GM12878 (cell line): Measurements from ENCODE around the gene FAR2. TPM values are rescaled to one million over a fixed set of nuclear protein-coding genes. Genes with fewer than 3 reads are reported as not detected.

Experiments used
- ATAC-seq: fragments of 200-7000 bp; cut with Tn5 transposase; 3 replicates; pipeline ENCODE4 v1.9.1; 2020; ENCODE audit warnings: mild to moderate bottlenecking, moderate library complexity
- BruUV-seq: library from RNA; stranded (reverse); fragments of 400-500 nt; replicated peaks from 2 replicates; lab custom pipeline; 2021; lab: Mats Ljungman, UMichigan
- CTCF ChIA-PET: fragments of 300-600 bp; sonication (Branson Sonifier 250); formaldehyde crosslinking; extraction: SDS; loops from one replicate; lab custom pipeline; 2021; ENCODE audit warnings: inconsistent platforms; lab: Yijun Ruan, JAX
- POLR2A ChIA-PET: fragments of 350-600 bp; formaldehyde crosslinking; extraction: SDS; loops from one replicate; lab custom pipeline; 2021; ENCODE audit warnings: inconsistent platforms; lab: Charles Lee
- RAD21 ChIA-PET: fragments of 300-600 bp; sonication (Branson Sonifier 250); formaldehyde crosslinking; loops from one replicate; lab custom pipeline; 2023; ENCODE audit warnings: antibody characterized with exemption; ENCODE audit not compliant: unreplicated experiment; lab: Charles Lee
- SMC1A ChIA-PET: fragments of 300-600 bp; sonication (Branson Sonifier 250); formaldehyde crosslinking; loops from one replicate; lab custom pipeline; 2023; ENCODE audit not compliant: unreplicated experiment, uncharacterized antibody; lab: Charles Lee
- DNase-seq: peaks from one replicate; pipeline ENCODE4 v3.0.0-alpha.2; 2011; ENCODE audit warnings: low read depth, low spot score
- FAIRE-seq: peaks from 3 replicates; lab custom pipeline; 2011; peaks lifted over from hg19 to GRCh38; lab: Jason Lieb, UNC
- H2AFZ ChIP-seq: 2 replicates; pipeline ENCODE4 v1.6.0; 2011; ENCODE audit warnings: low read depth, low read length, control low read depth; ENCODE audit not compliant: control insufficient read depth
- H3K27ac ChIP-seq: 2 replicates; pipeline ENCODE4 v1.5.1; 2011; ENCODE audit warnings: control low read depth; ENCODE audit not compliant: control insufficient read depth, insufficient read depth
- H3K27me3 ChIP-seq, 2 experiments: replicated peaks in 1 of 2; 2 replicates each; pipeline versions ENCODE4 v1.6.0 to v1.6.1; 2011; ENCODE audit warnings: low read length in 1 of 2; ENCODE audit not compliant: control insufficient read depth in 2 of 2, insufficient read depth in 2 of 2
- H3K36me3 ChIP-seq, 2 experiments: 2 replicates each; pipeline ENCODE4 v1.5.1; 2011; ENCODE audit warnings: low read length in 1 of 2; ENCODE audit not compliant: control insufficient read depth in 2 of 2, insufficient read depth in 2 of 2
- H3K4me1 ChIP-seq: 2 replicates; pipeline ENCODE4 v1.6.1; 2011; ENCODE audit warnings: mild to moderate bottlenecking, low read length, moderate library complexity, mixed read lengths; ENCODE audit not compliant: control insufficient read depth, insufficient read depth
- H3K4me2 ChIP-seq: 2 replicates; pipeline ENCODE4 v1.6.0; 2011; ENCODE audit warnings: control low read depth; ENCODE audit not compliant: control insufficient read depth, insufficient read depth
- H3K4me3 ChIP-seq: fragments of 200-600 bp; sonication (generic); 2 replicates; pipeline ENCODE4 v1.5.1; 2016
- H3K79me2 ChIP-seq: 2 replicates; pipeline ENCODE4 v1.6.0; 2011; ENCODE audit warnings: low read length; ENCODE audit not compliant: control insufficient read depth, insufficient read depth
- H3K9ac ChIP-seq: 2 replicates; pipeline ENCODE4 v1.8.0; 2011; ENCODE audit warnings: low read length, control low read depth, mixed read lengths; ENCODE audit not compliant: control insufficient read depth, insufficient read depth
- H3K9me3 ChIP-seq: replicated peaks from 3 replicates; pipeline ENCODE4 v1.5.1; 2011; ENCODE audit warnings: mild to moderate bottlenecking, low read length; ENCODE audit not compliant: control insufficient read depth, insufficient read depth
- H4K20me1 ChIP-seq: 2 replicates; pipeline ENCODE4 v1.6.0; 2011; ENCODE audit not compliant: control insufficient read depth, insufficient read depth
- NFYB ChIP-seq: IDR thresholded peaks from 2 replicates; pipeline ENCODE4 v1.6.1; 2011; ENCODE audit warnings: low read depth, mild to moderate bottlenecking, low read length, improper control_type of control experiment, moderate library complexity; ENCODE audit not compliant: insufficient read depth
- SPI1 ChIP-seq: IDR thresholded peaks from 2 replicates; pipeline ENCODE4 v1.6.1; 2011; ENCODE audit warnings: low read depth, mild to moderate bottlenecking, low read length, moderate library complexity, borderline replicate concordance; ENCODE audit not compliant: insufficient read depth
- WGBS: methylation state at CpG from one replicate; pipeline ENCODE4 v1.1.6; 2016; ENCODE audit warnings: low lambda C conversion rate; ENCODE audit not compliant: insufficient replicate concordance, insufficient coverage; ENCODE audit errors: missing lambda C conversion rate; 5-methylcytosine and 5-hydroxymethylcytosine counted together
- in situ Hi-C: fragments of 300-500 bp; cut with MboI; formaldehyde crosslinking; loops from 9 replicates; pipeline ENCODE4 v1.14.3; 2018; ENCODE audit warnings: mixed read lengths
- intact Hi-C: fragments of 100-400 bp; cut with micrococcal nuclease; formaldehyde crosslinking; loops from one replicate; pipeline ENCODE4 v1.14.2; 2022; ENCODE audit not compliant: unreplicated experiment
- polyA plus RNA-seq, 11 experiments: library from polyadenylated mRNA; depleted of rRNA in 4 of 11; unstranded in 6 of 11; stranded (reverse) in 5 of 11; fragments of >200 nt; fragmentation: Nextera tagmentation in 4 of 11; fragmentation: Illumina TruSeq in 1 of 11; extraction: Ambion mirVana in 4 of 11; extraction: Trizol in 1 of 11; gene quantifications; 1 replicate in 1 of 11; 2 replicates in 10 of 11; pipeline versions ENCODE4 v1.2.1 to v1.2.3, GENCODE V29; 2011 to 2016; ENCODE audit warnings: inconsistent platforms in 2 of 11, missing spikeins in 2 of 11, low read depth in 1 of 11
- total RNA-seq, 4 experiments: library from RNA; depleted of rRNA in 3 of 4; stranded (reverse); fragments of >200 nt in 3 of 4; fragmentation: Illumina TruSeq in 1 of 4; extraction: Trizol in 1 of 4; gene quantifications; 2 replicates each; pipeline versions ENCODE4 v1.2.1 to v1.2.3, GENCODE V29; 2013 to 2021
- TF ChIP-seq, protein P1 (sequence below): fragments of 450-650 bp; IDR thresholded peaks from 2 replicates; pipeline ENCODE4 v1.6.1; 2018; ENCODE audit warnings: mild to moderate bottlenecking, low read depth, moderate library complexity; ENCODE audit not compliant: partially characterized antibody
- TF ChIP-seq, protein P2 (sequence below): IDR thresholded peaks from 2 replicates; pipeline ENCODE4 v1.6.1; 2012; ENCODE audit warnings: low read length, inconsistent platforms

FAR2 gene
- total and polyA plus RNA-seq, 10 of the 15 experiments (the other 5 are each of a cell fraction or from before 2014, with no cell fraction given), result 0.50 to 1.1 (median 0.65) TPM

DNA sequence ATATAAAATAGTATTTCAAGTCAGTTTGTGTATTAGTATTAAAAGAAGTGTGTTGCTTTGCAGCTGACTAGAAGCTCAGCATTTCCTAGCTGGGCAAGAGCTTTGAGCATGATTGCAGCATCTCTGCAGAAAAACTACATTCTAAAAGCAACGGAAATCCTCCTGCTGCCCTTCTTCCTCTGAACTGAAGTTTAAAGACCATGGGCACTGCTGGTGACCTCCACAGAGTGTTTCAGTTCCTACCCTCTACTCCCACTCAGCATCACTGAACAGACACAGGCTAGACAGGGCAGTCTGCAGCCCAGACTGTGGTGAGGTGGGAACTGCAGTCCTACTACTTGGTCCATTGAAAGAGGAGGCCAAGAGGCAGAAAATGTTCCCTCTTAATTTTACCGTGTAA lies 59.0 kb downstream of the FAR2 start:
- ChIA-PET RAD21 (interaction anchor here (1.1 kb wide), 1 partner anchor 17 kb away, joined by 3 read pairs; no protein-coding TSS in a partner anchor), CTCF (interaction anchor here (1.5 kb wide), 1 partner anchor 110 kb away, joined by 4 read pairs; no protein-coding TSS in a partner anchor)

DNA sequence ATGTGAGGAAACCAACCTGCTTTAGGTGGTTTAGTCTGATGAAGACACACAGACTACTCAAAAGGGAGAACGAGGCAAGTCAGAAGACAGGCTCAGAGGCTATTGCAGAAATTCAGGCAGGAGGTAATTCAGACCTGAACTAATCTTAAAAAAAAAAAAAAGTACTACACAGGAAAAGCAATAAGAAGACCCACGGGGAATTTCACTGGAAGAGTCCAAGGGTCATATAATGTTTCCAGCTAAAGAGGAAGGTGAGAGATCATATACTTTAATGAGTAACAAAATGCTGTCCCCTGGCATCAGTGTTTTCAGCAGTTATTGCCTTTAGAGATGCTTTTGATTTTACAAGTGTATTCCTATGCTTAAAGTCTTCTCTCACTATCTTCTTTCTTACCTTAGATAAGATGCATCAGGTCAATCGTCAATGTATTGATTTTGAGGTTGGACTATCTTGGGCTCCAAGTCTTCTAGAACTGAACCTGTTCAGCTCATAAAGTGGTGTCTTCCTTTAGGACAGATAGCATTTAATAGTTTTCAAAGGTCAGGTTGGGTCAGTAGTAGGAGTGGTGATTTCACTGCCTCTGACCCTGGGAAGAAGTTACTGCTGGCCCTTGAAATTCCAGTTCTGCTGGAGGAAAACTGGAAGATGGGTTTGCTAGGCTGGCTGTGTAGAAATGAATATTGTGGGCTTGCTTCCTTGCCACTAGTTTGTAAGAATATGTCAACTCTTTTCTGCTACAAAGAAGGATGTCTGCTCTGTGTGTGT lies 60.0 kb downstream of the FAR2 start:
- Histone ChIP-seq H3K27ac (no peak overlapping the region), H3K79me2 (no peaks in the 10 kb centered on the region), H4K20me1 (no peaks in the 10 kb centered on the region), H2AFZ (no peak overlapping the region), H3K9me3 (no peaks in the 10 kb centered on the region), H3K4me1 (no peaks in the 10 kb centered on the region), H3K4me2 (no peak overlapping the region), H3K9ac (no peak overlapping the region), H3K4me3 (no peak overlapping the region), H3K27me3 (no peaks in the 10 kb centered on the region), H3K36me3 (no peaks in the 10 kb centered on the region)
- ChIA-PET CTCF (interaction anchor here (1.2 to 1.5 kb wide), 2 partner anchors 109 to 136 kb away, joined by 3 to 4 read pairs; no protein-coding TSS in a partner anchor), POLR2A (no interaction called here), RAD21 (no interaction called here), SMC1A (interaction anchor here (1.0 to 2.3 kb wide), 7 partner anchors 11 to 109 kb away, joined by 3 to 6 read pairs (median 4); no protein-coding TSS in a partner anchor)
- TF ChIP-seq, protein P1, sequence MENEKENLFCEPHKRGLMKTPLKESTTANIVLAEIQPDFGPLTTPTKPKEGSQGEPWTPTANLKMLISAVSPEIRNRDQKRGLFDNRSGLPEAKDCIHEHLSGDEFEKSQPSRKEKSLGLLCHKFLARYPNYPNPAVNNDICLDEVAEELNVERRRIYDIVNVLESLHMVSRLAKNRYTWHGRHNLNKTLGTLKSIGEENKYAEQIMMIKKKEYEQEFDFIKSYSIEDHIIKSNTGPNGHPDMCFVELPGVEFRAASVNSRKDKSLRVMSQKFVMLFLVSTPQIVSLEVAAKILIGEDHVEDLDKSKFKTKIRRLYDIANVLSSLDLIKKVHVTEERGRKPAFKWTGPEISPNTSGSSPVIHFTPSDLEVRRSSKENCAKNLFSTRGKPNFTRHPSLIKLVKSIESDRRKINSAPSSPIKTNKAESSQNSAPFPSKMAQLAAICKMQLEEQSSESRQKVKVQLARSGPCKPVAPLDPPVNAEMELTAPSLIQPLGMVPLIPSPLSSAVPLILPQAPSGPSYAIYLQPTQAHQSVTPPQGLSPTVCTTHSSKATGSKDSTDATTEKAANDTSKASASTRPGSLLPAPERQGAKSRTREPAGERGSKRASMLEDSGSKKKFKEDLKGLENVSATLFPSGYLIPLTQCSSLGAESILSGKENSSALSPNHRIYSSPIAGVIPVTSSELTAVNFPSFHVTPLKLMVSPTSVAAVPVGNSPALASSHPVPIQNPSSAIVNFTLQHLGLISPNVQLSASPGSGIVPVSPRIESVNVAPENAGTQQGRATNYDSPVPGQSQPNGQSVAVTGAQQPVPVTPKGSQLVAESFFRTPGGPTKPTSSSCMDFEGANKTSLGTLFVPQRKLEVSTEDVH, result no peak
- TF ChIP-seq NFYB, result no peak
- in situ Hi-C loops, result no loop called here
- no peak for DNase-seq
- intact Hi-C loops, result no loop called here
- ATAC-seq, result no peak
- no peak for FAIRE-seq
- WGBS, result 29% methylated on average over 3 of the region's 3 CpGs
- BruUV-seq, result no TSS peak

More for the DNA sequence above, 59.0 kb downstream of the FAR2 start:
- FAIRE-seq (no peak), DNase-seq (no peak), ATAC-seq (peak; percentile 44; the same call in 2 of the 3 replicates)
- Histone ChIP-seq H3K4me2 (no peak overlapping the region), H3K4me1 (no peaks in the 10 kb centered on the region), H3K9me3 (no peaks in the 10 kb centered on the region), H3K79me2 (no peaks in the 10 kb centered on the region), H3K4me3 (no peak overlapping the region), H3K27me3 (no peaks in the 10 kb centered on the region), H3K36me3 (no peaks in the 10 kb centered on the region), H3K27ac (no peak overlapping the region), H2AFZ (no peak overlapping the region), H4K20me1 (no peaks in the 10 kb centered on the region), H3K9ac (no peak overlapping the region)
- intact Hi-C loops, result no loop called here
- TF ChIP-seq, protein P2, sequence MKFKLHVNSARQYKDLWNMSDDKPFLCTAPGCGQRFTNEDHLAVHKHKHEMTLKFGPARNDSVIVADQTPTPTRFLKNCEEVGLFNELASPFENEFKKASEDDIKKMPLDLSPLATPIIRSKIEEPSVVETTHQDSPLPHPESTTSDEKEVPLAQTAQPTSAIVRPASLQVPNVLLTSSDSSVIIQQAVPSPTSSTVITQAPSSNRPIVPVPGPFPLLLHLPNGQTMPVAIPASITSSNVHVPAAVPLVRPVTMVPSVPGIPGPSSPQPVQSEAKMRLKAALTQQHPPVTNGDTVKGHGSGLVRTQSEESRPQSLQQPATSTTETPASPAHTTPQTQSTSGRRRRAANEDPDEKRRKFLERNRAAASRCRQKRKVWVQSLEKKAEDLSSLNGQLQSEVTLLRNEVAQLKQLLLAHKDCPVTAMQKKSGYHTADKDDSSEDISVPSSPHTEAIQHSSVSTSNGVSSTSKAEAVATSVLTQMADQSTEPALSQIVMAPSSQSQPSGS, result no peak
- TF ChIP-seq SPI1, result peak; percentile 12; the same call in 1 of the 2 replicates
- BruUV-seq, result no TSS peak
- 2% methylated on average over 2 of the region's 2 CpGs for WGBS
- in situ Hi-C loops, result no loop called here
- SMC1A ChIA-PET, result interaction anchor here (0.9 to 2.3 kb wide), 3 partner anchors 12 to 110 kb away, joined by 3 to 6 read pairs (median 3); no protein-coding TSS in a partner anchor
- POLR2A ChIA-PET, result no interaction called here
